Stromal cell of bone marrow (primary cell): ENCODE data around the gene CFAP77.
A peak's percentile ranks its signal among the peaks of the same experiment; 100 is the strongest.
"Not testable (repeated sequence)": the region's sequence is repeated elsewhere in the genome, so short reads cannot be mapped to it uniquely, and the experiment has no call there.

Source experiments
- DNase-seq: peaks from one replicate; pipeline ENCODE4 v3.0.0-alpha.2; 2012; ENCODE audit warnings: low read depth

The CFAP77 gene

GRCh38 chr9:132547976-132548730 lies 138.1 kb downstream of the CFAP77 start:
- DNase-seq, result no peak

- no peak for DNase-seq
These were observed 139.0 kb downstream of the CFAP77 start for GRCh38 chr9:132548751-132549640.

GRCh38 chr9:132551556-132551955 lies 141.5 kb downstream of the CFAP77 start:
- no peak for DNase-seq

GRCh38 chr9:132552041-132552440 lies 142.0 kb downstream of the CFAP77 start:
- DNase-seq, result no peak

GRCh38 chr9:132554755-132555154 lies 144.7 kb downstream of the CFAP77 start:
- no peak for DNase-seq

- no peak for DNase-seq
These were observed 145.5 kb downstream of the CFAP77 start for GRCh38 chr9:132555528-132555927.

GRCh38 chr9:132556235-132556634 lies 146.2 kb downstream of the CFAP77 start:
- DNase-seq, result no peak

- no peak for DNase-seq
These were observed 146.7 kb downstream of the CFAP77 start for GRCh38 chr9:132556714-132557113.

GRCh38 chr9:132557159-132557558 lies 147.1 kb downstream of the CFAP77 start:
- DNase-seq, result no peak

- DNase-seq, result no peak
These were observed 149.7 kb downstream of the CFAP77 start for GRCh38 chr9:132559711-132560110.

GRCh38 chr9:132560616-132561202 lies 150.7 kb downstream of the CFAP77 start:
- DNase-seq, result no peak

- no peak for DNase-seq
These were observed 152.2 kb downstream of the CFAP77 start for GRCh38 chr9:132562306-132562573.

GRCh38 chr9:132564526-132564925 lies 154.5 kb downstream of the CFAP77 start:
- DNase-seq, result no peak

- DNase-seq, result not testable (repeated sequence)
These were observed 158.8 kb downstream of the CFAP77 start for GRCh38 chr9:132568787-132569186.

GRCh38 chr9:132571806-132572600 lies 162.0 kb downstream of the CFAP77 start:
- DNase-seq, result no peak

GRCh38 chr9:132572921-132573320 lies 162.9 kb downstream of the CFAP77 start:
- peak; percentile 7 for DNase-seq

- peak; percentile 31 for DNase-seq
These were observed 165.1 kb downstream of the CFAP77 start for GRCh38 chr9:132575005-132575609.

GRCh38 chr9:132575811-132576210 lies 165.8 kb downstream of the CFAP77 start:
- no peak for DNase-seq

- no peak for DNase-seq
These were observed 167.1 kb downstream of the CFAP77 start for GRCh38 chr9:132577119-132577518.

GRCh38 chr9:132578367-132578932 lies 168.4 kb downstream of the CFAP77 start:
- DNase-seq, result no peak

GRCh38 chr9:132579427-132579798 lies 169.4 kb downstream of the CFAP77 start:
- no peak for DNase-seq
